Skin epidermis (tissue), 12 donors: ENCODE measurements around the gene MSI2.

ENCODE experiments used
- H3K27ac ChIP-seq, 21 experiments: fragments of 200-600 bp; sonication (generic) in 11 of 21; one replicate each; pipeline ENCODE4 v1.5.0; 2020; ENCODE audit warnings: mild to moderate bottlenecking in 3 of 21, inconsistent platforms in 2 of 21, moderate library complexity in 2 of 21
- H3K4me3 ChIP-seq, 7 experiments: fragments of 200-600 bp; sonication (generic) in 2 of 7; one replicate each; pipeline ENCODE4 v1.5.0; 2020; ENCODE audit warnings: inconsistent platforms in 2 of 7, mild to moderate bottlenecking in 2 of 7, moderate library complexity in 1 of 7

The MSI2 gene

GRCh38 chr17:57502811-57503241 is 246.5 kb downstream of the MSI2 start:
- Histone ChIP-seq H3K27ac (no peak overlapping the region), H3K4me3 (no peak overlapping the region)

- H3K27ac ChIP-seq: no peak overlapping the region
- H3K4me3 ChIP-seq: no peak overlapping the region
Observed at GRCh38 chr17:57504208-57504607, 247.9 kb downstream of the MSI2 start.

DNA sequence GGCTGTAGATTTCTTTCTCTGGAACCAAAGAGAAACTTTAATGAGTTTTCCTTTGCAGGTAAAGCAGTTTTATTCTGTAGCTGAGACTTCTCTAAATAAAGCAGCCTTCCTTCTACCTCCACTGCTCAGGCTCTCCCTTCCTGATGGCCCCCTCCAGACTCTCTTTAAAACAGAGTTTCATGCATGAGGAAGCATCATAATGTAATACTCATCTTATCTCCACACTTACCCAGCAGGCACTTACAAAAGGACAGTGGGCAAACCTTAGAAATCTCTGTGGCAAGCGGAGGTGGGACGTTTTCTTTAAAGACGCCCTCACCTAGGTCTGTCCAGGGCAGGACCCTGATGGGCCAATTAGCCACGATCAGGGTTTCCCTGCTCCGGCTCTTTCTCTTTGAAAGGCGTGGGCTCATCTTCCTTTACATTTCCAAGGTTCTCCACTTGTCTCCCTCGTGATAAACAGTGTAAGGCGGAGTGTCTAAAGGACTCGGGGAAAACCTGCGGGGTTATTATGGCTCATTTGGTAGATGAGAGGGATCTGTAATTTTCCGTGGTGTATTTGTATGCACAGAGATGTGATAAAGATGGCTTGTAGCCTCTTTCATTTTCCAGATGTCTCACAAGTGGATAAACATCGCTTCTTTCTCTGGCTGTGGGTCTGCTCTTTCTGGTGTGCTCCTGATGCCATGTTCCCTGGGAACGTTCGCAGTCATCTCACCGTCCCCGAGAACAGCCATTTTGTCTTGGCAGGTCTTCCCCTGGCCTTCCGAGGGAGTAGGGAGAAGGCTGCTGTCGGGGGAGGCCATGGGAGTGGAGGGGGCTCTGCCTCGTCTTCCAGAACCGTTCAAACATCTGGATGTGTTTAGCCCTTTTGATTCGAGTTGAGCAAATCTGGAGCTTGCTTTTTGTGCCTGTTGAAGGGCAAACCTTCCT is 249.8 kb downstream of the MSI2 start:
- H3K27ac ChIP-seq: peak overlapping the region in 2 of 21 experiments; percentile 4 to 26

DNA sequence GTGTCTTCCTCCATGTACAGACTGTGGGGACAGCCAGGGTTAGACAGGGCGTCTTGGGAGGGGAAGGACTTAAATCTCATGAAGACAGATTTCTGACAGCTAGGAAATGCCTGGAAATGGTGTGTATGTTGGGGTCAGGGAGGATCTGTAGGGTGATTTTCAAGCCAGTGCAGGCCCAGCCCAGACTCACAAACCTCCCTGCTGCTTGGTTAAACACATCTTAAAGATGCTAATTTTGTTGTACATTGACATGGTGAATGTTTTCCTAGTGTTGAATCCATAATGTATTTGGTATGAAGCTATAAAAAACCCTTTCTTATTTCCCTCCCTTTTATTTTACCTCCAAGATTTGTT is 250.4 kb downstream of the MSI2 start:
- Histone ChIP-seq H3K27ac (peak overlapping the region in 2 of 21 experiments; percentile 4 to 26), H3K4me3 (no peak overlapping the region)

More for the DNA sequence above, 249.8 kb downstream of the MSI2 start:
- H3K4me3 ChIP-seq: no peak overlapping the region

DNA sequence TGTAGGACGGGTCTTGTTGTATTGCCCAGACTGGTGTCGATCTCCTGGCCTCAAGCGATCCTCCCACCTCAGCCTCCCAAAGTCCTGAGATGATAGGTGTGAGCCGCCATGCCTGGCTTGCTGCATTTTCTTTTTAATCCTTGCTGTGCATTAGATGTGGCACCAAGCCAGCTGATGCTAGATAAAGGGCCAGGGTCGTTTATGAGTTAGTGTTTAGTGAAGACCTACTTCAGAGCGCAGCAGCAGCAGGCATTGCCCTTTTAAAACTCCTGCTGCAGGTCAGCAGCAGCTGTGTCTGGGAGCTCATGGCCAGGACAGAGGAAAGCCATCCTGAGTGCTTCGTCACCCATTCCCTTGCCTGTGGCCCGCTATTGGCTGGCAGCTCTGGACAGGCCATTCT is 251.5 kb downstream of the MSI2 start:
- Histone ChIP-seq H3K27ac (no peak overlapping the region), H3K4me3 (no peak overlapping the region)

GRCh38 chr17:57508671-57509070 is 252.3 kb downstream of the MSI2 start:
- H3K4me3 ChIP-seq: no peak overlapping the region
- H3K27ac ChIP-seq: no peak overlapping the region

- no peak overlapping the region for H3K4me3 ChIP-seq
Observed at GRCh38 chr17:57511475-57512123, 255.3 kb downstream of the MSI2 start.

DNA sequence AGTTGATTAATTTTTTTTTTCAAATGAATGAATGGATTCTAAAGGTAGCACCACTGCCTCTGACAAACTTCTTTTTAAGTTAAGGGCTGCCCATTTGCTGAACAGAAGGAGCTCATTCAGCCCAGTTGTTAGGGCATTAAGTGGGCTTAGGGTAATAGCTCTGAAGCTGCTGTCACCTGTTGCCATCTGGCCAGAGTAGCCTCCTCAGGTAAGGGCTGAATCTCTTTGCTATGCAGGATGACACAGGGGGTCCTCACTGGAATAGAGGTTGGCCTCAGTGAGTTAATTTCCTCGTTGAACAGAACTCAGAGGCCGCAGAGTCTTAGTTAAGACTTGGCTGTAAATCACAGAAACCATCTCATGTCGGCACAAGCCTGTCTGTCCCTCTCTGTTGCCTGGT is 255.9 kb downstream of the MSI2 start:
- no peak overlapping the region for H3K27ac ChIP-seq
- no peak overlapping the region for H3K4me3 ChIP-seq

More at GRCh38 chr17:57511475-57512123, 255.3 kb downstream of the MSI2 start:
- H3K27ac ChIP-seq: no peak overlapping the region

DNA sequence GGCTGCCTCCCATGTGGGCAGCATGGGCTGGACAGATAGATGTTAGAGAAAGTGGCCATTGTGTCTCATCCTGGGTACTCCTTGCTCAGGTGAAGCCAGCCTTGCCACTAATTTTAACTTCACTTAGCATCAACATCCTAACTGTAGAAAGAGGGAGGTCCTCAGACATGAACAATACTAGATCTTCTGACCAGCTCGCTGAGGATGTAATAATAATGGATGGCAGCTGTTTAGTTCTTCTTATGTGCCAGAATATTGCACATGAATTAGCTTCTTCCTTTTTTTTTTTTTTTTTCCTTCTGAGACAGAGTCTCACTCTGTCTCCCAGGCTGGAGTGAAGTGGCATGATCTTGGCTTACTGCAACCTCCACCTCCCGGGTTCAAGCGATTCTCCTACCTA is 256.4 kb downstream of the MSI2 start:
- Histone ChIP-seq H3K4me3 (no peak overlapping the region), H3K27ac (no peak overlapping the region)

- Histone ChIP-seq H3K4me3 (no peak overlapping the region), H3K27ac (no peak overlapping the region)
Observed at GRCh38 chr17:57513569-57513968, 257.2 kb downstream of the MSI2 start.

DNA sequence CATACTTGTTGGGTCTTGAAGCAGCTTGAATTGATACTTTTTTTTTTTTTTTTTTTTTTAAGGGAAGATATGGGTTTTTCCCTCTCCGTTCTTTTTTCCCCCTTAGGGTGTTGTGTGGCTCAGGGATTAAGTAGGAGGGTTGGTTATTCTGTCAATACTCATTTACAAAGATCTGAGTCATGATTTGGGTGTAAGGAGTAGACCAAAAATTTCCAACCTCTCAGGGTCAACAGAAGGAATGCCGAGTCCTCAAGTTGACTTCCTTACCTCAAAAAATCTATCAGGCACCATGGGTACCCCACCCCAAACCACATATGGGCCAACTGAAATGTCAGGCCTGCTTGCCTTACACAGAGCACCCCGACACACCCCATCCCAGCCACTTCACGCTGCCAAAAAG is 258.3 kb downstream of the MSI2 start:
- Histone ChIP-seq H3K4me3 (no peak overlapping the region), H3K27ac (no peak overlapping the region)

- Histone ChIP-seq H3K27ac (no peak overlapping the region), H3K4me3 (no peak overlapping the region)
Observed at GRCh38 chr17:57515662-57516211, 259.4 kb downstream of the MSI2 start.

GRCh38 chr17:57516290-57517230 is 260.2 kb downstream of the MSI2 start:
- H3K4me3 ChIP-seq: no peak overlapping the region
- no peak overlapping the region for H3K27ac ChIP-seq

DNA sequence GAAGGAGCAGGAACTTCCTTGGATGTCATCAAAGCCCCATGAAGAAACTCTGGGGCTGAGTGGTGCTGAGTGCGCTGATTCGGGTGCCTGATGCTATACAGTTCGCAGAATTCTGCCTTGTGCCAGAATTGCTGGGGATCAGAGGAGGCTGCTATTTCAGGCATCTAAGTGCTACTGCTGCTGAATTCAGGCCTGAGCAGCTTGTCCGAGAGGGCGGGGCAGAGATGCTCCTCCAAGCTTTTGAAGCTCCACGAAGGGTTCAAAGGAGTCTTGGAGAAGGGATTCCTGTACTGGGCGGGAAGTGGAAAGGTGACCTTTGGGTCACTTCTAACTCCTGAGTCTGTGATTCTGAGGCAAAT is 260.9 kb downstream of the MSI2 start:
- H3K27ac ChIP-seq: no peak overlapping the region
- H3K4me3 ChIP-seq: no peak overlapping the region

GRCh38 chr17:57517632-57518456 is 261.5 kb downstream of the MSI2 start:
- H3K4me3 ChIP-seq: no peak overlapping the region
- no peak overlapping the region for H3K27ac ChIP-seq

DNA sequence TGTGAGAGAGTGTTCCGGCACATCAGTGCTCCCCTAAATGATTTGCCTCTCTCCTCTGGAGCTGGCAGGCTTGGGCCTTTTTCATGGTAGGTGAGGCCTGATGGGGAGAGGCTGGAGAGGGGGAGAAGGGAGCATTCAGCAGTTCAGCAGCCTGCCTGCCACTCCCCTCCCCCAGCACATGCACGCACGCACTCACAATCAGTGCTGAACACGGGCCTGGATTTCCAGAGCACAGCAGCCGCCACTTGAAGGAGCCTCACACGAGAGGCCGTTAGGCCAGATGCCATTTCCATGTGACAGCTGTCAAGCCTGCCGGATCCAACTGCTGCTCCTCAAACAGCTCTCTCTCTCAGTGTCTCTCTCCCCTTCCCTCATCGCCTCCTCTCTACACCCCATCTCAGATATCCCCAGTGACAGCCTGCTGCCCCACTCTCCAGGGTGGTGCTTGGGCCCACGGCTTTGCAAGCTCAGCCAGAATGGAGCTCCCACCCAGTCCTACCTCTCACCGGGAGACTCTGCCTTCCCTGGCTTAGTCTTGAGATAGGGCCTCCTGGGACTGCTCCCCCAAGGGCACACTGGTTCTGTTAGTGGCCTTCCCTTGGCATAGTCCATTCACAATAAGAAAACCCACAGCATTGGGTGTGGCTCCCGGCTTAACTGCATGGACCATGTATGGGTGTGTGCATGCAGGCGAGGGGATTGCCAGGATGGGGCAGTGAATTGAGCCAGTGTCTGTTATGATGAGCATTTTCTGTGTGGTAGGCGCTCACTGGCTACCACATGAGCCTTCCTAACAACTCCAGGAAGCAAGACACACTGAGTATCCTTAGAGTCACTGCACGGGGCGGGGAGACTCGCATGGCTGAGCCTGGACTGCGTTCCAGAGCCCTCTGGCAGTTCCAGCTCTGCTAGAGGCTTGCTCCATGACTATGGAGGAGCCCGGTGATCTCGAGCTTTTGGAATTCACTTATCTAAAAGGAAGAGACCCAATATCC is 262.6 kb downstream of the MSI2 start:
- Histone ChIP-seq H3K4me3 (no peak overlapping the region), H3K27ac (no peak overlapping the region)

DNA sequence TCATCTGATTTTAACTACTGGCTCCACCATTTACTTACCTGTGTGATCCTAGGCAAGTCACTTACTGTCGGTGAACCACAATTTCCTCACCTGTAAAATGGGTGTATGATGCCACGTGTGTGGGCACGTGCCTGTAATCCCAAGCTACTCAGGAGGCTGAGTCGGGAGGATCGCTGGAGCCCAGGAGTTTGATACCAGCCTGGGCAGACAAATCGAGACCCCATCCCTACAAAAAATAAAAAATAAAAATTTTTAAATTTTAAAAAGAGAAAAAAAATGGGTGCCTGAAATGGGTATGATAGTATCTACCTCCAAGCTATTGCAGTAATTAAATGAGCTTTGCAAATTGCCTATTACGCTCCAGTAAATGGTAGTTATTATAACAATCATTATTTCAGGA is 263.5 kb downstream of the MSI2 start:
- no peak overlapping the region for H3K4me3 ChIP-seq
- H3K27ac ChIP-seq: no peak overlapping the region

- Histone ChIP-seq H3K4me3 (no peak overlapping the region), H3K27ac (no peak overlapping the region)
Observed at GRCh38 chr17:57521606-57522005, 265.3 kb downstream of the MSI2 start.
